ENCODE results near the gene DDX43. TPM values are rescaled to one million over a fixed set of nuclear protein-coding genes. Genes with fewer than 3 reads are reported as not detected.

The DDX43 gene
- polyA plus RNA-seq, 12 donors = 0.15 to 1.3 (median 0.77) TPM; not detected in 3

Other genes starting within 250 kb of the DDX43 start
- gene KHDC1L, start 169.3 kb upstream of the DDX43 start, polyA plus RNA-seq (ENCODE audit: insufficient read length in 12 of 12) = under 1 TPM in 4 of 12 donors, not detected in 8; 0.29 to 0.42 (median 0.39) TPM
- 1 to 10 TPM in 10 of 12 donors, not detected in 2; 3.6 to 5.4 (median 4.4) TPM for gene KHDC1, start 131.6 kb upstream of the DDX43 start, polyA plus RNA-seq (ENCODE audit: insufficient read length in 12 of 12)
- not detected for gene DPPA5, start 40.6 kb upstream of the DDX43 start, polyA plus RNA-seq (ENCODE audit: insufficient read length in 12 of 12)
- gene KHDC3L, start 32.2 kb upstream of the DDX43 start, polyA plus RNA-seq (ENCODE audit: insufficient read length in 12 of 12) = not detected
- gene OOEP, start 24.9 kb upstream of the DDX43 start, polyA plus RNA-seq (ENCODE audit: insufficient read length in 12 of 12) = under 1 TPM in 3 of 12 donors, not detected in 9; 0.16 to 0.34 (median 0.21) TPM
- 1 to 10 TPM in 11 of 12 donors, not detected in 1; 4.3 to 9.8 (median 5.1) TPM for gene CGAS, start 57.5 kb downstream of the DDX43 start, polyA plus RNA-seq (ENCODE audit: insufficient read length in 12 of 12)
- 10 to 100 TPM in 11 of 12 donors, not detected in 1; 12.3 to 23.6 (median 21.0) TPM for gene MTO1, start 66.9 kb downstream of the DDX43 start, polyA plus RNA-seq (ENCODE audit: insufficient read length in 12 of 12)
- gene EEF1A1, start 126.2 kb downstream of the DDX43 start, polyA plus RNA-seq (ENCODE audit: insufficient read length in 12 of 12) = over 10,000 TPM in 11 of 12 donors, 1,000 to 10,000 TPM in 1; 5,408 to 26,661 (median 22,680) TPM

Data from muscle of arm (tissue), 12 donors.